HG03045 (cell line): ENCODE data around the gene YDJC.
"Not testable (repeated sequence)": the region's sequence is repeated elsewhere in the genome, so short reads cannot be mapped to it uniquely, and the experiment has no call there.

Experiments
- ATAC-seq: cut with Tn5 transposase; IDR thresholded peaks from one replicate; pipeline ENCODE4 v1.9.1; 2021; ENCODE audit warnings: mild to moderate bottlenecking, moderate library complexity; ENCODE audit not compliant: unreplicated experiment

Gene YDJC

DNA sequence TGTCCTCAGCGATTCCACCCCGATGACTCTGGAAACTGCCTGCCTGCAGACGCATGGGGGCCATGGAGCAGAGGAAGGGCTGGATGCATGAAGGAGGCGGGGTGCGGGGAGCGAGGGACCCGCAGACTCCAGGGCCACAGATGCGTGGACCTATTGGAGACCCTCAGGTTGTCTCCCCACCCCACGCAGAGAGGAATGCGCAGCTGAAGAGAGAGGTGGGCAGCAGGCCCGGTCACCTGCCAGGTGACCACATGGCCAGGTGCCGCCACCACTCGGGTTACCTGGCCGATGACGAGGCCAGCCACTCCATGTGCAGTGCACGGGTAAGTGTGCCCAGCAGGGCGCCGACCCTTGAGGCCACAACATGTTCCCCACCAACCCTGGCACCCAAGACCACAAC, 3.1 kb upstream of the YDJC start:
- no peak for ATAC-seq

DNA sequence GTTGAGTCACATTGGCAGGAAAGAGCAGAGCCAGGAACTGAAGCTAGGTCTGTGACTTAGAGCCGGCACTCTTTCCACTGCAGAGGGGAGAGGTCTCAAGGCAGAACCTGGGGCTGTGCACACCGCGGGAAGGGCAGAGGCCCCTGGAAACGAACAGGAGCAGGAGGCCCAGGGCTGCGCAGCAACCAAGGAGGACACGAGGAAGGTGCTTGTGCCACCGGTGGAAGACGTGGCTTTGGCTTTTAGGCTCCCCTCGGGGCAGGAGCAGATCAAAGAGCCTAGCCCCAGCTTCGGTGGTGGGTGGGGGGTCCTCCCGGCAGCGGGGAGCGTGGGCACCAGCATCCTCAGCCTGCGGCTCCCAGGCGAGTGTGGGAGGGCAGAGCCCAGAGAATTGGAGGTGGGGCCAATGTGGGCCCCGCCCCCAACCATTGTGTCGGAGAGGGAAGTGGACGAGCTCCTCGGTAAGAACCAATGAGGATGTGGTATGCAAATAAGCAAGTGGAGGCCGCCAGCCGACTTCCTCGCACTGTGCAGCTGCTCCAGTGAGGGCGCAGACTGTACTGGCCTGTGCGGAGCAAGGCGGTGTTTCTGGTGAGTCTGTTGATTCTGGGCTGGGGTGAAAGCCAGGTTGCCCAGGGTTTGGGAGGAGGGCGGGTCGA, 2.5 kb upstream of the YDJC start, which contains the start of gene CCDC116:
Gene CCDC116 (plus strand): TSS at position 524 of the 659 bp plus-strand sequence. CDS start 422 bp downstream, outside the sequence.
- no peak for ATAC-seq

DNA sequence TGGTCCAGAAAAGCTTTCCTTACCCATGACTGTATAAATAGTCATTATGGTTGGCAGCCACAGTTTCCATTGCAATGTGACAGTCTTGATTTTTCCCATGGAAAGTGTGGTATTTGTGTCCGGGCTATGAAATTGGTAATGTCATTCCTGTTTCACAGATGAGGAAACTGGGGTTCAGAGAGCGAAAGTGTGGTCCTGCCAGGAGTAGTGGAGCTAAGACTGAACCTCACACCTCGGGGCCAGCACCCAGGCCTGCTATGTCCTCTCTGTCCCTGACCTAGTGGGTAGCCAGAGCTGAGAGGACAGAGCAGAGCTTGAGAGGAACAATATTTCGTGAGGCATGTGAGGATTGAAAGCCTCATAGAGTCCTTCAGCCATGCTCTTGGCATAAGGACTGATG, 1.2 kb upstream of the YDJC start:
- no peak for ATAC-seq

DNA sequence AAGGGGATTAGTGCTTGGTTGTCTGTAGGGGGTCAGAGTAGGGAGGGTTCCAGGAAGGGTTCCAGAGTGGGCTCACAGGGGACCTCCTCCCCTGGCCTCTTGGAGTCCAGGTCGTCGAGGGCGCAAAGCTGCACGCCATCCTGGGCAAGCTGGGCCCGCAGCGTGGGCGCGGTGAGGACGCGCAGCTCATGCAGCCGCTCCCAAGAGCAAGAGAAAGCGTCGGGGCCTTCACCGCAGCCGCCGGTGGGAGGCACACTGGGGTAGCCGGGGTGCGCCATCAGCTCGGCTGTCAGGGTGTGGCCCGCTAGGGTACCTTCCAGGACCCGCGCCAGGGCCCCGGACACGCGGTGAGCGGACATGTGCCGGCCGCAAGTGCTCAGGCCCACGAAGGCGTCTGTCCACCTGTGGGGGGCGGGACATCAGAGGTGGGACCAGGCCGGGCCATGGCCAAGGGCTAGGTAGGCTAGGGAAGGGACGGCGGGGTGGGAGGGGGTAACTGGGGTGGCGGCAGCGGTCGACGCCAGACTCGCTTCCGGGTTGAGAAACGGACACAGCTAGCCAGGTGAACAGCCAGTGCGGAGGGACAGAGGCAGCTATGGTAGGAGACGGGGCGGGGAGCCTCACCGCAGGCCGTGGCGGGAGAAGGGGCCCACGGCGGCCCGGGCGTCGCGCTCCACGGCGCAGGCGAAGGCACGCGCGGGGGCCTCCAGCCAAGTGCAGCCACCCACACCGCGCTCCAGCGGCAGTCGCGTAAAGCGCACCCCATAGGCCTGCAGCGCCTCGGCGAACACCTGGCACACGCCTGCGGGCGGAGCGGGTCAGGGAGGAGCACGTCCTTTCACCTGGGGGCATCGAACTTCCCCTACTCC, 1.2 kb downstream of the YDJC start:
- no peak for ATAC-seq

DNA sequence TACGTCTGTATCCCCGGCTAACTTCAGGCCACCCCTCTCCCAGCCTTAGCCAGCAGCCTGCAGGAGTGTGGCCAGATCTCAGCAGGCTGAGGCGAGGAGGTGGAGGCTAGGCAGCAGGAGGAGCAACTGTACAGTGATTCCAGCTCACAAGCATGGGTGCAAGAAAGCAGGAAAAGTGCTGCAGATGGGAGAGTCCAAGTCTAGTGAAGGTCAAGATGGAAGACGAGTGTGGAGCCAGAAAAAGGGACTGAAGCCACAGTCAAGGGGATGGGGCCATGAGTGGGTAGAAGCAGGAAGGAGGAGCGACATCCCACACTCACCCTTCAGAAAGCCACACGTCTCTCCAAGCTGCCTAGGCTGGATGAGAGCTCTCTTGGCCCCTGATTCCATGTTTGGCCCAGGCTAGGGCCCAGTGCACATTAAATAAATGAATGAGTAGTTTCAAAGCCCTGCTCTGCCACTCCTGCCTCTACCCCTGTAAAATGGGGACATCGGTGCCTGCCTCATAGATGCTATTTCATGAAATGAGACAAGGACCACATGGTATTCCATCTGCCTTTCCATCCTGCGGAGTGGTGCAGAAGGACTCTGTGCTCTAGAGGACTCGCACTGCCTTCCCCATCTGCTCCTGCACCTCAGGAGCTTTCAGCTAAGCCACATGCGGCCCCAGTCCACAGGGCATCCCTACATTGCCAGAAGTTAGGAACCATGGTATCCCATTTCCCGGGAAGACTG, 2.9 kb downstream of the YDJC start:
- no peak for ATAC-seq

DNA sequence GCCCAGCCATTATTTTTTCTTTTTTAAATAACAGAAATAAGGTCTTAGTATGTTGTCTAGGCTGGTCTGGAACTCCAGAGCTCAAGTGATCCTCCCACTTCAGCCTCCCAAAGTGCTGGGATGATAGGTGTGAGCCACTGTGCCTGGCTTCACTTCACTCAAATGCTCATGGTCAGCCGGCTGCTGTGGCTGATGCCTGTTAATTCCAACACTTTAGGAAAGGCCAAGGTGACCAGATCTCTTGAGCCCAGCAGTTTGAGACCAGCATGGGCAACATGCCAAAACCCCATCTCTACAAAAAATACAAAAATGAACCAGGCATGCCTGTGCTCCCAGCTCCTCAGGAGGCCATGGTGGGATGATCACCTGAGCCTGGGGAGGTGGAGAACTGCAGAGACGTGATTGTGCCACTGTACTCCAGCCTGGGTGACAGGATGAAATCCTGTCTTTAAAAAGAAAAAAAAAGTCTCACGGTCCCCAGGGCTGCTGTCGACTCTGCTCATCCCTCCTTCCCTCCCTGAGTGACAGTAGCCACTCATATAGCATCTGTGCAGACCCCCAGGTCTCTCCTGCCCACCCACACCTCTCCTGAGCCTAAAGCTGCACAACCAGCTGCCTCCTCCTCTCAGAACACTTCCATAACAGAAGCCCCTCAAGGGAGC, 3.6 kb downstream of the YDJC start:
- no peak for ATAC-seq

DNA sequence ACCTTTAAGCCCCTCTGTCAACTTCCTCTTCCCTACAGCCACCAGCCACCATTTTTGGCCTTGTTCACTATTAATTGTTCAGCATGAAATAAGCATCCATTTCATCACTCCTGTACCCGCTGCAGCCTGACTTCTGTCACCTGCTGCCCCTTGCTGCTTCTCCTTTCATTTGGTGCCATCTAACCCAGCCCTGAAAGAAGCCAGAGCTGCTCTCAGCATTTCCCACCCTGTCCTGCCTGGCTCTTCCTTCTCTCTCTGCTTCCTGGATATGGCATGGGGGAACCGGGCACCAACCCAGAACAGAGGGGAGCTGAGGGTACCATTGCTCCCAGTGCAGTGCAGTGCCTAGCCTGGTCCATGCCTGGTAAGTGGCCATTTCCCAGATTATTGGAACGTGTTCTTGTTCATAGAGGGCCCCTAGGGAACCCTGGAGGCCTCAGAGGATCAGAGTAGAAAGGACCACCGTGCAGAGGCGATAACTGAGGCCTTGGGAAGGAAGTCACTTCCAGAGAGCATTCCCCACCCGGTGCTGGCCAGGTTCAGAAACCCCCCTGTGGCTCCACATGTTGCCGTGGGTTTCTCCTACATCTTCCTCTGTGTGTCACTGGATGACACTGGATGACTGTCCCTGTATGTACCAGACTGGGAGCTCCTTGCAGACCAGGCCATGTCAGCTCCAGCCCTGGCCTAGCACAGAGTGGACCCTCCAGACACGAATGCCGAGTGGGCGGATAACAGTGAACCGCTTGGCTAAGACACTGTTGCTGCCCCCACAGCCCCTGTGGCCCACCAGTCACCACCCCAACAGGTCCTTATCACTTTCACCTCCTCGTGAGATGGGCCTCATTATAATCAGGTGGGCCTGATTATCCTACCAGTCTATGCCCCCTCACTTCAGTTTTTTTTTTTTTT, 4.7 kb downstream of the YDJC start:
- no peak for ATAC-seq

DNA sequence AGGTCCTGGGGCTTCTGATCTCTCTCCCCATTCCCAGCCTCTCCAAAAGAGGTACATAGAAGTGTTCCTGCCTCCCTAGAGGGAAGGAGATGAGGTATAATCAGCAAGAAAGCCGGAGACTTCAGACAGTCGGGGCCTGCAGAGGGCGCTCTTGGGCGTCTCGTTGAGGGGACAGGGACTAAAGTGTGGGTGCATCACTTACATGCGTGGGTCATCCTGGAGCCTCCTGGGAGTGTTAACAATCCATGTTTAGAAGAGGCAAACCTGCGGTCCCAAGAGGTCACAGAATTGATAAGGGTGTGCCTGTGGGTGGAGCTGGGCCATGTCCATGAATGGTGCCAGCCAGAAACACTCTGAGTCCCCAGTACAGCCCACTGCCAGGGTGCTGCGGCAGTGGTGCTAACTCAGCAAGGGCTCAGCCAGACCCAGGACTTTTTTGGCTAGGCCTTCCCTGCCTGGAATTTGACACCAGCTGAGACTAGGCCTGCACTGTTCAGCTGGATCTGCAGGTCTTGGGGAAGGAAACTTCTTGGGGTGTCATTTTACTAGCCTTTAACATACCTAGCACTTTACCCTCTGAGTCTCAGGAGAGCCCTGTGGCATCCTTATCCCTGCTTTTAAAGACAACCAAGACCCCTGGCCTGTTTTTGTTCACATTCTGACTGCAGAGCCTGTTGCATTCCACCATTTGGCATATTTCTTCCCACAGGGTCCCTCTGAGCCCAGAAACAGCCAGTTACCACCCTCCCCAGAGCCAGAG, 5.5 kb downstream of the YDJC start:
- ATAC-seq, result no peak

DNA sequence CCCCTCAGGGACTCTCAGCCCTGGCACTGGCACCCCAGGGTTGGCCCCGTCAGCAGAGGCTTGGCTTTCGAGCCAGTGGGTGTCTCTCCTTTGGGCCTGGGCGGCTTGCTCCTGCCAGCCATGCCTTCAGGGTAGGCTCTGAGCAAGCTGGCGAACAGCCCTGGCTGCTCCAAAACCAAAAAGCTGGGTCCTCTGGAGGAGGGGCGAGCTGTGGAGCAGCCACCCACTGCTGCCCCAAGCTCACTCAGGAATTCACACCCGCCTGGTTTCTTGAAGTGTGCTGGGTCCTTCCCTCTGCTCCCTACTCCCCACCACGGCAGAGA, 6.2 kb downstream of the YDJC start:
- ATAC-seq, result no peak

DNA sequence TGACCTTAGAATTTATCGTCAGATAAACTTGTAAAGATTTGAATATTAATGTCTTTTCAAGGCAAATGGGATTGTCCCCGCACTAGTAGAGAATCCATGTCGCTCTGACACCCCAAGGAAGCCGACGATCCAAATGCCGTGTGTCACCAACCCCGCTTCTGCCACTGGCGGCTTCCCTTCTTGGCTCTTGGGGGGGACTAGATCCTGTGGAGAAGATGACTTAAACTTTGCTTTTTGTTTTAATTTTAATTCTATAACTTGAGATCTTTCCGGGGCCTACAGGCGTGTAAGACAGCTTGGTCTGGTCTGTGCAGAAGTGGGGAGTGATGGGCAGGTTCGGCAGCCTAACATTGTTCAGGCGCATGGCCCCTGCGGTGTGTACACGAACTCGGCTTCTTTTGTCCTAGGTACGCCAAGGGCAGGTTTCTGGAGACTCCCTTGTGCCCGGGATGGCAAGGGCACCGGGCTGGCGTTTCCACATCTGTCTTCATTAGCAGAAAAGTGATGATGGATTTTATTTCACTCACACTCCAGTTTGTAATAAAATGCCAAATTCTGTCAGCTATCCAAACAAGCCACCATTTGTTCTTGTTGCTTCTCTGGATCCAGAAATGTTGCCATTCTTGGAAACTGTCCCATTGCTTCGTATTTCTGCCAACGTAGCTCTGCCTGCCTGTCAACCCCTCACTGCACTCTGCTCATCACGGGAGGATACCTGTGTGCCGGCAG, 6.7 kb downstream of the YDJC start:
- ATAC-seq, result no peak

DNA sequence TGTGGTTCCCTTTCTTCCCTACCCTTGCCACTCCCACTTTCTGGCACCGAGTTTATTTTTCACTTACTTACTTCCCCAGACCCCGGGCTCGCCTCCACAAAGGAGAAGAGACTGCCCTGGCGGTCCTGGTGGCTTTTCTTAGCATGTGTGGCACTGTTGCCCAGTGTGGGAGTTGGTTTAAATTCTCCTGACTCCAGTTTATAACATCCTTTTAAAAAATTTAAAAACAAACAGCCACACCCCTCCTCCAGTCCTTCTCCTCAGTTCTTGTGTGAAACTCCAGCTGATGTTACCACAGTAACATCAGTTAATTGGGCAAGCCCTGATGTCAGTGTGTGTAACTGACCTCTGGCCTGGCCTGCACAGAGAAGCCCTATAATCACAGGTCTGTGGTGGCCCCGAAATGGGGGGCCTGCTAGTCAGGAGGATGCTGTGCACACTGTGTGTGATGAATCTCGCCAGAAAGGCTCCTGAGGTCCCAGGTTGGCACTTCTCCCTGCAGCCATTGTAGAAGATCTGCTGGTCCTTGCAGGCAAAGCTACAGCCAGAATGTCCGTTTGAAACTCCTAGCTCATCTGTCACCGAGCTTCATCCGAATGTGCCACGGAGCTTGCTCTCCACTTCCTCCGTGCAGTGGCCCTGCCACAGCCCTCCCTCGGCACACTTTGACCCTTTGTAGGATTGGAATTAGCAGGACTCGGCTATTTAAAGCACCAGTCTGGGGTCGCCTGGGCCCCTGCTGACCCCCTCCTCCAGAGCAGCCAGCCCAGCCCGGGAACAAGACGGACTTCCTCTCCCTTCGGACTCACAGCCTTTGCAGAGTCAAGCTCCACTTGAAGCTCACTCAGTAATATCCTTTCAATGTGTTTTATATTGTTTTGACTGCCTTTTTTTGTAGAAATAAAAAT, 7.6 kb downstream of the YDJC start:
- ATAC-seq, result no peak

DNA sequence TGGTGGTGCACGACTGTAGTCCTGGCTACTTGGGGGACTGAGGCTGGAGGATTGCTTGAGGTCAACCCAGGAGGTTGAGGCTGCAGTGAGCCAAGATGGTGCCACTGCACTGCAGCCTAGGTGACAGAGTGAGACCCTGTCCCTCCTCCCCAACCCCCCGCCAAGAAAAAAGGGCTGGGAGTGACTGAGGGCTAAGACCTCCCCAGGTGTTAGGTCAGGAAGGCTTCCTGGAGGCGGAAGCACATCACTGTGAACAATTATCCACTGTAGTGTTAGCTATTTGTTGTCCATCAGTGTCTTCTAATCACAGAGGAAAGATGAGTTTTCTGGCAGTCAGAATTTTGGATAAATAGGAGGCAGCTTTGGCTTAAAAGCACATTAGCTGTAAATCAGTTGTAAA, 8.8 kb downstream of the YDJC start:
- no peak for ATAC-seq

DNA sequence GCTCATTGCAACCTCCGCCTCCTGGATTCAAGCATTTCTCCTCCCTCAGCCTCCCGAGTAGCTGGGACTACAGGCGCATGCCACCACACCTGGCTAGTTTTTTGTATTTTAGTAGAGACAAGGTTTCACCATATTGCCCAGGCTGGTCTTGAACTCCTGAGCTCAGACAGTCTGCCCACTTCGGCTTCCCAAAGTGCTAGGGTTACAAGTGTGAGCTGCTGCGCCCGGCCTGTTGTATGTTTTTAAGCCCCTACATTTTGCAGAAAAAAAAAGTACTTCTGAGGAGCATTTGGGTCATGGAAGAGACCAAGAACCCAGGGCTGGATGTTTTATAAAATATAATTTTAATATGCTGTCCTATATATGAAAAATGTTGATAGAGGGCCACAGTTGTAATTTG, 12.5 kb downstream of the YDJC start:
- ATAC-seq, result not testable (repeated sequence)

DNA sequence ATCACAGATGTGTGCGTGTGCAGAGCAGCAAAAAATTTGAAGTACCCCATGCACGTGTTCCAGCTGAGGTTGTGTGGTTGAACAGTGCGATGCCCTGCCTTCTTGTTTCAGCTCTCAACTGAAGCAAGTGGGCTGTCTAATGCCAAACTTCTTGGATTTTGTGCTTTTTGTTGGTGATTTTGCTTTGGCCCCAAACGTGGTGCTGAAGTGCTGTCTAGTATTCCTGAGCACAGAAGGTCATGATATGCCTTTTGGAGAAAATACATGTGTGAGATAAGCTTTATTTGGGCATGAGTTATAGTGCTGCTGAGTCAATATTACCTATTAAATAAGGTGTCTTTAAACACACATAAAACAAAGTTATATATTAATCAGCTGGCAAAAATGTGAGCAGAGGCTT, 14.1 kb downstream of the YDJC start:
- ATAC-seq, result no peak

DNA sequence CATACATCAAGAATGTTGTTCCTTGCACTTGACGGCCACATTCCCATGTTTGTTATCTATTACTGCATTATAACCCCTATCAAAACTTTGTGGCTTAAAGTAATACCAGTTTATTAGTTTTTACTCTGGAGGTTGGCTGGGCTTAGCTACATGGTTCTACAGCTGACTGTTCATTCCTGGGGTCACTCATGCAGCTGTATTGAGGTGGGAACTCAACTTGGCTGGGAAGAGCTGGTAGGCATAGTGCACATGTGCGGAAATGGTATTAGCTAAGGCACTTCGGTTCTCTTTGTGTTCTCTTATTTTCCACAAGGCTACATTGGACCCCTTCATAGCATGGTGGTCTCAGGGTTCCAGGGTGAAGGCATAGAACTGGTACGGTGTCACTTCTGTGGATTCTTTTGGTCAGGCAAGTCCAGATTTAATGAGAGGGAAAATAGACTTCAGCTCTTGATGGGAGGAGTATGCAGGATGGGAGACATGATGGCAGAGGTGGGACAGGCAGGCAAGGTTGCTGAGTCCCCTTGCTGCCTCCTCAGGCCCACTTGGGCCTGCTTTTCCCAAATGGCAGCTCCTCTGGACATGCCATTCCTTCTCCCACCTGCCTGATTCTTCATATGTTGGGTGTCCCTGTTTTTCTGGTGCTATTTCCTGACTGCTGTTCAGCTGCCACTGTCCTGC, 16.1 kb downstream of the YDJC start:
- ATAC-seq, result no peak

DNA sequence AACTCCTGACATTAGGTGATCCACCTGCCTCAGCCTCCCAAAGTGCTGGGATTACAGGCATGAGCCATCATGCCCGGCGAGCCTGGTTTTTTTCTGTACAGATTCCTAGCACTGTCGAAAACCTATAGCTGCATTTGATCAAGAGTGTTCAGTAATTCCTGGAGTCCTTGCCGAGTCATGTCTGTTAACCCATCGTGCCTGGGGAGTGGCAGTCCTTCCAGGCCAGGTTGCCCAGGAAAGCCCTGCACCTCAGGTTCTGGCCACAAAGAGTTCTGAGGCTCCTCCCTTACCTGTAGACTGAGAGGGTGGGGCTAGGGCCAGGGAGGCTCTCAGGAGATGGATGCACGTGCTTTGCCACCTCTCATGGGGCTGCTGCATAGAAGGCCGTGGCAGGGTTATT, 17.0 kb downstream of the YDJC start:
- no peak for ATAC-seq
